Stimulated activated CD8-positive, alpha-beta memory T cell treated with anti-CD3 and anti-CD28 coated beads, Interleukin-4, amount 100 ng/mL, for 48 hours (primary cell): ENCODE results near the gene SMTN.

Experiments
- DNase-seq: peaks from one replicate; pipeline ENCODE4 v3.0.0-alpha.2; 2020

SMTN gene

GRCh38 chr22:31133911-31134310 is 52.8 kb downstream of the SMTN start:
- no peak for DNase-seq

GRCh38 chr22:31134688-31135087 is 53.6 kb downstream of the SMTN start:
- no peak for DNase-seq

GRCh38 chr22:31135706-31136105 is 54.6 kb downstream of the SMTN start:
- DNase-seq: no peak

GRCh38 chr22:31136155-31136554 is 55.0 kb downstream of the SMTN start:
- DNase-seq: no peak

- no peak for DNase-seq
Observed at GRCh38 chr22:31136711-31137110, 55.6 kb downstream of the SMTN start.

GRCh38 chr22:31137721-31138120 is 56.6 kb downstream of the SMTN start:
- no peak for DNase-seq

GRCh38 chr22:31138126-31138525 is 57.0 kb downstream of the SMTN start:
- DNase-seq: no peak

- DNase-seq: no peak
Observed at GRCh38 chr22:31139066-31139465, 57.9 kb downstream of the SMTN start.

- no peak for DNase-seq
Observed at GRCh38 chr22:31139866-31140716, 59.0 kb downstream of the SMTN start, which contains the start of gene PLA2G3. TSS of gene PLA2G3 (minus strand) at chr22:31140508. CDS start at chr22:31140354, 154 bp downstream.

- no peak for DNase-seq
Observed at GRCh38 chr22:31140746-31141145, 59.6 kb downstream of the SMTN start.

- no peak for DNase-seq
Observed at GRCh38 chr22:31141551-31141950, 60.4 kb downstream of the SMTN start.

GRCh38 chr22:31142285-31142684 is 61.2 kb downstream of the SMTN start:
- DNase-seq: no peak

GRCh38 chr22:31143038-31143437 is 61.9 kb downstream of the SMTN start:
- no peak for DNase-seq

- DNase-seq: no peak
Observed at GRCh38 chr22:31143537-31143936, 62.4 kb downstream of the SMTN start.

- DNase-seq: no peak
Observed at GRCh38 chr22:31144223-31144622, 63.1 kb downstream of the SMTN start.

GRCh38 chr22:31148488-31148887 is 67.4 kb downstream of the SMTN start:
- no peak for DNase-seq

- DNase-seq: peak; percentile 57
Observed at GRCh38 chr22:31148953-31149627, 68.0 kb downstream of the SMTN start.

- no peak for DNase-seq
Observed at GRCh38 chr22:31150615-31151014, 69.5 kb downstream of the SMTN start.

GRCh38 chr22:31151872-31152271 is 70.8 kb downstream of the SMTN start:
- DNase-seq: no peak

- DNase-seq: no peak
Observed at GRCh38 chr22:31153357-31153756, 72.2 kb downstream of the SMTN start.
